ENCODE data around the gene OR11H7.

DNA sequence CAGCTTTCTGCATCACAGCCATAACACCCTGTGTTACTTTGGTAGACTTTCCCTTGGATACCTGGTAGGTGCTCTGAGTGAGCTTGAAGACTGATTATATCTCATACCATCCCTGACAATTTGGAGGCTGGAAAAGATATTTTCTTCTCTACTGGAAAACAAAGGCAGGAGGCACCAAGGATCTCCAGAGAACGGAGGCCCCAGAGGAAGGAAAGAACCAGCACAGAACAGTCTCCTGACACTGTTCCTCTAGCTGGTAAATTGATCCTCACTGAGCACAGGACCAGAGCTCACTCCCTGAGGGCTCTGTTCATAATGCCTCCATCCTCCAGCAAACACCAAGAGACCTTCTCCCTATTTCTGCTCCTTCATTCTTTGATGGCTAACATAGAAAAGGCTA lies 38.2 kb upstream of the OR11H7 start, which contains the start of gene OR11G2:
- TF ChIP-seq, protein P1, sequence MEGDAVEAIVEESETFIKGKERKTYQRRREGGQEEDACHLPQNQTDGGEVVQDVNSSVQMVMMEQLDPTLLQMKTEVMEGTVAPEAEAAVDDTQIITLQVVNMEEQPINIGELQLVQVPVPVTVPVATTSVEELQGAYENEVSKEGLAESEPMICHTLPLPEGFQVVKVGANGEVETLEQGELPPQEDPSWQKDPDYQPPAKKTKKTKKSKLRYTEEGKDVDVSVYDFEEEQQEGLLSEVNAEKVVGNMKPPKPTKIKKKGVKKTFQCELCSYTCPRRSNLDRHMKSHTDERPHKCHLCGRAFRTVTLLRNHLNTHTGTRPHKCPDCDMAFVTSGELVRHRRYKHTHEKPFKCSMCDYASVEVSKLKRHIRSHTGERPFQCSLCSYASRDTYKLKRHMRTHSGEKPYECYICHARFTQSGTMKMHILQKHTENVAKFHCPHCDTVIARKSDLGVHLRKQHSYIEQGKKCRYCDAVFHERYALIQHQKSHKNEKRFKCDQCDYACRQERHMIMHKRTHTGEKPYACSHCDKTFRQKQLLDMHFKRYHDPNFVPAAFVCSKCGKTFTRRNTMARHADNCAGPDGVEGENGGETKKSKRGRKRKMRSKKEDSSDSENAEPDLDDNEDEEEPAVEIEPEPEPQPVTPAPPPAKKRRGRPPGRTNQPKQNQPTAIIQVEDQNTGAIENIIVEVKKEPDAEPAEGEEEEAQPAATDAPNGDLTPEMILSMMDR (IDR thresholded peaks at IDR 0.05 in 8 of 11, conservative IDR thresholded peaks at IDR 0.05 in 3 of 11), result no peak
- TF ChIP-seq POLR2A (IDR thresholded peaks at IDR 0.05), result no peak

All from spleen (tissue), 7 donors.